Measurements from ENCODE around the gene HSPB9.
"Not testable (repeated sequence)": the region's sequence is repeated elsewhere in the genome, so short reads cannot be mapped to it uniquely, and the experiment has no call there.

Gene HSPB9

GRCh38 chr17:42140690-42141089, 18.1 kb downstream of the HSPB9 start:
- peaks cover 32% of the 10 kb centered on the region for H3K79me1 ChIP-seq (ENCODE audit: low read length)
- WGBS (ENCODE audit: extremely low coverage, insufficient coverage, low lambda C conversion rate) = no CpG with 5 or more reads among the region's 7 CpGs
- H3K4me3 ChIP-seq (ENCODE audit: low read length); H3K27me3 ChIP-seq (ENCODE audit: insufficient read depth, low read length, poor library complexity); H3K4me1 ChIP-seq (ENCODE audit: control insufficient read depth, low read depth, low read length); H2AK5ac ChIP-seq (ENCODE audit: low read length); H3K27ac ChIP-seq (ENCODE audit: low read depth, low read length); H4K8ac ChIP-seq (ENCODE audit: low read depth, low read length); H4K5ac ChIP-seq (ENCODE audit: low read length); H3K23ac ChIP-seq (ENCODE audit: low read length); DNase-seq; H3K56ac ChIP-seq (ENCODE audit: low read length); H2BK120ac ChIP-seq (ENCODE audit: low read depth, low read length); H3K36me3 ChIP-seq (ENCODE audit: control insufficient read depth, insufficient read depth, low read length); H3K18ac ChIP-seq (ENCODE audit: low read length); H2BK15ac ChIP-seq (replicated peaks; ENCODE audit: low read depth); H3K4me2 ChIP-seq (ENCODE audit: low read length); H2BK5ac ChIP-seq (ENCODE audit: low read length); H3K9ac ChIP-seq (ENCODE audit: low read length); H3K4ac ChIP-seq (ENCODE audit: low read depth, low read length): not testable (repeated sequence)
- H3K79me2 ChIP-seq (ENCODE audit: control insufficient read depth, insufficient read depth, low read length) = peaks cover 34% of the 10 kb centered on the region

GRCh38 chr17:42141382-42141781, 18.8 kb downstream of the HSPB9 start:
- Histone ChIP-seq H3K27ac (ENCODE audit: low read depth, low read length) (no peak overlapping the region), H3K79me1 (ENCODE audit: low read length) (peaks cover 27% of the 10 kb centered on the region), H3K9ac (ENCODE audit: low read length) (no peak overlapping the region), H3K36me3 (ENCODE audit: control insufficient read depth, insufficient read depth, low read length) (peaks cover 5% of the 10 kb centered on the region), H3K79me2 (ENCODE audit: control insufficient read depth, insufficient read depth, low read length) (peaks cover 32% of the 10 kb centered on the region), H3K23ac (ENCODE audit: low read length) (no peak overlapping the region), H3K4me1 (ENCODE audit: control insufficient read depth, low read depth, low read length) (no peaks in the 10 kb centered on the region), H3K56ac (ENCODE audit: low read length) (no peak overlapping the region), H4K5ac (ENCODE audit: low read length) (no peak overlapping the region), H3K4ac (ENCODE audit: low read depth, low read length) (no peak overlapping the region), H3K18ac (ENCODE audit: low read length) (no peak overlapping the region), H3K4me3 (ENCODE audit: low read length) (no peak overlapping the region), H3K27me3 (ENCODE audit: insufficient read depth, low read length, poor library complexity) (no peaks in the 10 kb centered on the region), H2AK5ac (ENCODE audit: low read length) (no peak overlapping the region), H3K4me2 (ENCODE audit: low read length) (no peak overlapping the region), H4K8ac (ENCODE audit: low read depth, low read length) (no peak overlapping the region), H2BK5ac (ENCODE audit: low read length) (no peak overlapping the region), H2BK120ac (ENCODE audit: low read depth, low read length) (no peak overlapping the region), H2BK15ac (replicated peaks; ENCODE audit: low read depth) (no peak overlapping the region)
- no CpG with 5 or more reads among the region's 8 CpGs for WGBS (ENCODE audit: extremely low coverage, insufficient coverage, low lambda C conversion rate)
- DNase-seq = no peak

- WGBS (ENCODE audit: extremely low coverage, insufficient coverage, low lambda C conversion rate) = no CpG with 5 or more reads among the region's 7 CpGs
- H3K36me3 ChIP-seq (ENCODE audit: control insufficient read depth, insufficient read depth, low read length) = peaks cover 5% of the 10 kb centered on the region
- no peak overlapping the region for H4K8ac ChIP-seq (ENCODE audit: low read depth, low read length)
- H3K4me2 ChIP-seq (ENCODE audit: low read length) = no peak overlapping the region
- no peak overlapping the region for H3K27ac ChIP-seq (ENCODE audit: low read depth, low read length)
- H3K18ac ChIP-seq (ENCODE audit: low read length) = no peak overlapping the region
- no peak overlapping the region for H3K9ac ChIP-seq (ENCODE audit: low read length)
- no peak overlapping the region for H3K23ac ChIP-seq (ENCODE audit: low read length)
- no peak overlapping the region for H4K5ac ChIP-seq (ENCODE audit: low read length)
- no peak overlapping the region for H2AK5ac ChIP-seq (ENCODE audit: low read length)
- H3K4ac ChIP-seq (ENCODE audit: low read depth, low read length) = no peak overlapping the region
- peaks cover 27% of the 10 kb centered on the region for H3K79me1 ChIP-seq (ENCODE audit: low read length)
- no peak overlapping the region for H2BK15ac ChIP-seq (replicated peaks; ENCODE audit: low read depth)
- H2BK120ac ChIP-seq (ENCODE audit: low read depth, low read length) = no peak overlapping the region
- H2BK5ac ChIP-seq (ENCODE audit: low read length) = no peak overlapping the region
- H3K4me3 ChIP-seq (ENCODE audit: low read length) = no peak overlapping the region
- peaks cover 32% of the 10 kb centered on the region for H3K79me2 ChIP-seq (ENCODE audit: control insufficient read depth, insufficient read depth, low read length)
- no peak for DNase-seq
- H3K56ac ChIP-seq (ENCODE audit: low read length) = no peak overlapping the region
- no peaks in the 10 kb centered on the region for H3K4me1 ChIP-seq (ENCODE audit: control insufficient read depth, low read depth, low read length)
- H3K27me3 ChIP-seq (ENCODE audit: insufficient read depth, low read length, poor library complexity) = no peaks in the 10 kb centered on the region
These were observed 19.8 kb downstream of the HSPB9 start for GRCh38 chr17:42142371-42142896.

- not testable (repeated sequence) for H2AK5ac ChIP-seq (ENCODE audit: low read length); H3K4me2 ChIP-seq (ENCODE audit: low read length); DNase-seq; H3K4me1 ChIP-seq (ENCODE audit: control insufficient read depth, low read depth, low read length); H3K9ac ChIP-seq (ENCODE audit: low read length); H4K8ac ChIP-seq (ENCODE audit: low read depth, low read length); H3K4ac ChIP-seq (ENCODE audit: low read depth, low read length); H3K18ac ChIP-seq (ENCODE audit: low read length); H3K56ac ChIP-seq (ENCODE audit: low read length); H3K27ac ChIP-seq (ENCODE audit: low read depth, low read length); H4K5ac ChIP-seq (ENCODE audit: low read length); H2BK15ac ChIP-seq (replicated peaks; ENCODE audit: low read depth); H3K23ac ChIP-seq (ENCODE audit: low read length); H3K27me3 ChIP-seq (ENCODE audit: insufficient read depth, low read length, poor library complexity); H3K4me3 ChIP-seq (ENCODE audit: low read length); H3K36me3 ChIP-seq (ENCODE audit: control insufficient read depth, insufficient read depth, low read length); H2BK5ac ChIP-seq (ENCODE audit: low read length); H2BK120ac ChIP-seq (ENCODE audit: low read depth, low read length)
- Histone ChIP-seq H3K79me1 (ENCODE audit: low read length) (peaks cover 27% of the 10 kb centered on the region), H3K79me2 (ENCODE audit: control insufficient read depth, insufficient read depth, low read length) (peaks cover 31% of the 10 kb centered on the region)
- no CpG with 5 or more reads among the region's 4 CpGs for WGBS (ENCODE audit: extremely low coverage, insufficient coverage, low lambda C conversion rate)
These were observed 20.5 kb downstream of the HSPB9 start for GRCh38 chr17:42143138-42143537.

- Histone ChIP-seq H2BK120ac (ENCODE audit: low read depth, low read length) (no peak overlapping the region), H3K27me3 (ENCODE audit: insufficient read depth, low read length, poor library complexity) (no peaks in the 10 kb centered on the region), H2BK15ac (replicated peaks; ENCODE audit: low read depth) (no peak overlapping the region), H3K23ac (ENCODE audit: low read length) (no peak overlapping the region), H3K27ac (ENCODE audit: low read depth, low read length) (no peak overlapping the region), H3K4ac (ENCODE audit: low read depth, low read length) (no peak overlapping the region), H3K4me2 (ENCODE audit: low read length) (no peak overlapping the region), H4K8ac (ENCODE audit: low read depth, low read length) (no peak overlapping the region), H2BK5ac (ENCODE audit: low read length) (no peak overlapping the region), H3K79me2 (ENCODE audit: control insufficient read depth, insufficient read depth, low read length) (peaks cover 22% of the 10 kb centered on the region), H3K36me3 (ENCODE audit: control insufficient read depth, insufficient read depth, low read length) (peaks cover 5% of the 10 kb centered on the region), H3K79me1 (ENCODE audit: low read length) (peaks cover 12% of the 10 kb centered on the region), H3K18ac (ENCODE audit: low read length) (no peak overlapping the region), H3K9ac (ENCODE audit: low read length) (no peak overlapping the region), H3K56ac (ENCODE audit: low read length) (no peak overlapping the region), H4K5ac (ENCODE audit: low read length) (no peak overlapping the region), H2AK5ac (ENCODE audit: low read length) (no peak overlapping the region), H3K4me1 (ENCODE audit: control insufficient read depth, low read depth, low read length) (no peaks in the 10 kb centered on the region), H3K4me3 (ENCODE audit: low read length) (no peak overlapping the region)
- no peak for DNase-seq
- no CpG with 5 or more reads among the region's 13 CpGs for WGBS (ENCODE audit: extremely low coverage, insufficient coverage, low lambda C conversion rate)
These were observed 24.5 kb downstream of the HSPB9 start for GRCh38 chr17:42146911-42147607.
